Epithelial cell of prostate (primary cell): ENCODE results near the gene ZFX.

Experiments
- DNase-seq: peaks from one replicate; pipeline ENCODE4 v3.0.0-alpha.2; 2011; ENCODE audit warnings: low read depth, low spot score
- H3K27ac ChIP-seq: fragments of 450-650 bp; 2 replicates; pipeline ENCODE4 v1.5.1; 2017; ENCODE audit warnings: mild to moderate bottlenecking

ZFX gene

DNA sequence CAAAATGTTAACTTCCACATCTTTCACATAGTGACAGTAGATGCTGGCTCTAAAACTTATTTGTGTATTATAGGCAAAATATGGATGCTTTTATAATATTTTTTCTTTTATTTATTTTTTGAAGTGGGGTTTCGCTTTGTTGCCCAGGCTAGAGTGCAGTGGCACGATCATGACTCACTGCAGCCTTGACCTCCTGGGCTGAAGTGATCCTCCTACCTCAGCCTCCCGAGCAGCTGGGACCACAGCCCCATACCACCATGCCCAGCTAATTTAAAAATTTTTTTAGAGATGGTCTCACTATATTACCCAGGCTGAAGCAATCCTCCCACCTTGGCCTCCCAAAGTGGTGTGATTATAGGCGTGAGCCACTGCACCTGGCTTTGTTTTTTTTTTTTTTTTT, 48.6 kb downstream of the ZFX start:
- H3K27ac ChIP-seq, result no peak overlapping the region
- no peak for DNase-seq

DNA sequence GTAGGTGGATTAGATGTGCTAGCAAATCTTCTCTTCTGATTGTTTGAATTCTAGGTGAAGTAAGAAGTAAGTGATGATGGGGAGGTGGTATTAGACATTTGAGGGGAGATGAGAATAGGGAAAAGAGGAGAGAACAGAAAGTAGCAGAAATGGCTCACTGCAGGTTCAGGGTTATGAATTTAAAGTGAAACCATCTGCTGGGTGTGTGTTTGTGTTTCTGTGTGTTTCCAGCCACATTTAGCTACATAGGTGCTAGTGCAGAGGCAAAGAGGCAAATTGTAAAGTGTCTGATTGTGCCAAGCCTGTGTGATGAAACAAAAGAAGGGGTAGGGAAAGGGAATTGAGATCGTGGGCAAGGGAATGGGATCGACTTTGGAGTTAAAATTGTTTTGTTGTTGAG, 50.6 kb downstream of the ZFX start:
- no peak overlapping the region for H3K27ac ChIP-seq
- DNase-seq, result no peak

GRCh38 chrX:24201216-24201615, 51.7 kb downstream of the ZFX start:
- DNase-seq, result no peak

GRCh38 chrX:24202465-24203031, 53.0 kb downstream of the ZFX start:
- no peak for DNase-seq
- H3K27ac ChIP-seq, result no peak overlapping the region

More at GRCh38 chrX:24201216-24201615, 51.7 kb downstream of the ZFX start:
- H3K27ac ChIP-seq, result no peak overlapping the region

- no peak for DNase-seq
- H3K27ac ChIP-seq, result no peak overlapping the region
Measured at GRCh38 chrX:24203072-24203808, 53.7 kb downstream of the ZFX start.

DNA sequence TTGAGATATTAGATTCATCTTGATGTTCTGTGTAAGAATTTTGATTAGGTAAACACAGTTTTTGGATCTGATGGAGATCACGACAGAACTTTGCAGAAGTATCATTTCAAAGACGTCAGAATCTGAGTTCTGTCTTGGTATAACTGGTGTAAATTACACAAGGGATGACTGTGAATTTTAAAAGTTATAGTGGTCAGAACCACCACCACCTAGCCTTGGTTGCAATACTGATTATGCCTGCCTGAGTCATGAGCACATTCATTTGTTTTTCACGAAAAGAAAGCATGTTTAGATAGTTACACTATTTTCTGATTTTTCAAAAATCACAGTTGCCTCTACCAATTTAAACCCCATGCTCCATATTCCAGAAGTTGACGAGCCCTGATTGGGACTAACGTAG, 54.8 kb downstream of the ZFX start:
- H3K27ac ChIP-seq, result no peak overlapping the region
- no peak for DNase-seq

DNA sequence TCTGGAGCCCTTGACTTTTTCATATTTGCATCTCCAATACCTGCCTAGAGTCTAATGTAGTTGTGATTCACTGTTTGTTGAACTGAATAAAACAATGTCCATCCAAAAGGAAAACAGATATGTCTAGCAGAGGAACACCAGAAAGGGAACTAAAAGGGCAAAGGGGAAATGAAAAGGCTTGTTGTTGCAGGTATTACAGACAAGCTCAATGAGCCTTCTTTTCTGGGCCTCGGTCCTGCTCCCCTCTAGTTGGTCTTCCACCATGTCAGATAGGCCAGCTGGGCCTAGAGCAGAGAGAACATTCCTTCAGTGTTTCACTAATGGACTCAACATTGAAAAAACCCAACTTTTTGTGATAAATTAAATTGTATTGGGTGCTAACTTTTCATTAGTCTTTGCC, 55.4 kb downstream of the ZFX start:
- DNase-seq, result no peak
- H3K27ac ChIP-seq, result no peak overlapping the region

DNA sequence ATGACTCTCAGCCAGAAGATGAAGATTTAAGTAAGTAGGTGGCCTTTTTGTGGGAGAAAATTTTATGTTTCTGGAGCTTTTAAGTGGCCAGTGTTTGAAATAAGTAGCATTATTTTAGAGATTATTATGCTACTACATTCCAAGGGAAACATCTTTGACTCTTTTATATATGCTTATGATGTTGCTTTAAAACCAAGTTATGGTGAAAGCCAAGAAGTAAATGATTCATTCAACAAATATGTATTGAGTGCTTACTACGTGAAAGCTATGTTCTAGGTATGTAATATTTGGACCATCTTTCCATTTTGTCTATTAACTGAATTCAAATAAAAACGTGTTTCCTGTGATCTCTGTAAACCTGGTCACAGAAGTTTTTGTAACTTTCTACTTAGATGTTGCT, 58.3 kb downstream of the ZFX start:
- no peak for DNase-seq
- no peak overlapping the region for H3K27ac ChIP-seq

DNA sequence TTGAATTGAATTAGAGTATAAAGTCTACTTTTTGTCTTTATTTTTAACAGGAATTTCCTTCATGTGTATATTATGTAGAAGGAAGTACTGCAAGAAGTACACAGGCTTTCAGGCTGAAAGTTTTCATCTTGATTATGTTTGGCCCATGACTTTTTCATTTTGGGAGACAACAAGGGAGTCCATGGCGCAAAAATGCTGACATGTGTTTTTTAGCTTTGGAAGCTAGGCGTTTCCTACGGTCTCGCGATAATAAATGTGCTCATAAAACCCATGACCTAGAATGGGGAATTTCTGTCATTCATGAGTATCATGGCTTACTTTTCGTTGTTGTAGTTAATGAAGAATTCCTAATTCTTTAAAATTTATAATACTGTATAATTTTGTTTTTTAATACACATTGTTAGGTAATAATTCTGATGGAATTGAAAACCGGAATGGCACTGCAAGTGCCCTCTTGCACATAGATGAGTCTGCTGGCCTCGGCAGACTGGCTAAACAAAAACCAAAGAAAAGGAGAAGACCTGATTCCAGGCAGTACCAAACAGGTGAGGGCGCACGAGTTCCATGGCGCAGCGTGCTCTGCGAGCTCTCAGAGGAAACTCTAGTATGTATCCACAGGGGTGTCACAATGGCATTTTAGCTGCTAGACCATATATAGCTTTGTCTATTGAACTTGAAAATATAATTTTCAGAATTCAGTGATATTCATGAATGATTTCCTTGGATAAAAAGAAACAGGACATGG, 59.1 kb downstream of the ZFX start:
- no peak for DNase-seq
- H3K27ac ChIP-seq, result no peak overlapping the region

GRCh38 chrX:24210190-24210589, 60.7 kb downstream of the ZFX start:
- H3K27ac ChIP-seq, result no peak overlapping the region
- DNase-seq, result no peak

DNA sequence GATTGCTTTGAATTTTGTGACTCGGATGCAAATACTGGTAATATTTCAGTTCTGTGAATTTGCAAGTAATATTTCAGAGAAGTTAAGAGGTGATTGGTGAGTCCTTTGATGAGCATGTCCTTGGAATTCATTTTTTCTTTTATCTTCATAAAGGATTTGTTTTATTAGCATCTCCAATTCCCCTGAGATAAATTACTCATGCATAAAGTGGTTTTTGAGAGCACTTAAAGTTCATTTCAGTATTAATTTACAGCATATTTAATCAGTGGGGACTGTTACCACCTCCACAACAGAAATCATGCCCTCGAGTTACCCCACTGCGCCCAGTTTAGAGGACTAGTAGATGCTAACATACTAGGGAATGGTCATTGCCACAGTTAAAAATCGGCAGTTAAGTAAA, 65.0 kb downstream of the ZFX start:
- no peak for DNase-seq

DNA sequence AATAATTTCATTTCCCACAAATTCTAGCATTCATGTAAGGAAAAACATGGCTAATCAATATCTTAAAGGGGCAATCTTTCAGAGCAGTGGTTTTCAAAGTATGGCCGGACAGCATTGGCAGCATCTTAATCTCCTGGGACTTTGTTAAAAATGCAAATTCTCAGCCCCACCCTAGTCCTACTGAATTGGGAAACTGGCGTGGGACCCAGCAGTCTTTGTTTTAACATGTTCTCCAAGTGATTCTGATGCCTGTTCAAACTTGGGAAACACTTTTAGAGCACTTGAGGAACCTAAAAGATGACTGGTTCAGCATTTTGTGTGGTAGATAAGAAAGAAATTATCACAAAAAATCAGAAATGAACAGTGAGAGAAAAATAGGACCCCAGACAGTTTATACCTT, 65.7 kb downstream of the ZFX start:
- no peak overlapping the region for H3K27ac ChIP-seq
- no peak for DNase-seq

More for the DNA sequence above, 65.0 kb downstream of the ZFX start:
- no peak overlapping the region for H3K27ac ChIP-seq

GRCh38 chrX:24216037-24216436, 66.5 kb downstream of the ZFX start:
- DNase-seq, result no peak
- H3K27ac ChIP-seq, result no peak overlapping the region

GRCh38 chrX:24216827-24217226, 67.3 kb downstream of the ZFX start:
- no peak for DNase-seq
- H3K27ac ChIP-seq, result no peak overlapping the region

- no peak overlapping the region for H3K27ac ChIP-seq
- DNase-seq, result no peak
Measured at GRCh38 chrX:24219320-24219719, 69.8 kb downstream of the ZFX start.

DNA sequence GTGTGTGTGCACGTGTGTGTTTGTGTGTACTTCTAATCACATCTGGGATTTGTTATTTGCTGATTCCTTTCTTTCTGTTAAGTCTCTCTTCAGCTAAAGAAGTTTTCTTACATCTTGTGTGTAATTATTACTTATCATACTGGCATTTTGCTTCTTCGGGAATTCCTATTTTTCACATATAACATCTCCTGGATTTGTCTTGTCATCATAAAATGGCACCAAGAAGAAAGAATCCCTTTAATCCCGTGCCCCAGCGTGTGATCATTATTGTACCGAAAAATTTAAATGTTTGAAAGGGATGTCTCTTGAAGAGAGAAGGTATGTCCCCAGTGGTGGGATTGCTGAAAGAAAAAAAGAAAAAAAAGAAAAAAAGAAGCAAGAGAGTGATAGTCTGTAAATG, 72.3 kb downstream of the ZFX start:
- no peak overlapping the region for H3K27ac ChIP-seq
- no peak for DNase-seq

DNA sequence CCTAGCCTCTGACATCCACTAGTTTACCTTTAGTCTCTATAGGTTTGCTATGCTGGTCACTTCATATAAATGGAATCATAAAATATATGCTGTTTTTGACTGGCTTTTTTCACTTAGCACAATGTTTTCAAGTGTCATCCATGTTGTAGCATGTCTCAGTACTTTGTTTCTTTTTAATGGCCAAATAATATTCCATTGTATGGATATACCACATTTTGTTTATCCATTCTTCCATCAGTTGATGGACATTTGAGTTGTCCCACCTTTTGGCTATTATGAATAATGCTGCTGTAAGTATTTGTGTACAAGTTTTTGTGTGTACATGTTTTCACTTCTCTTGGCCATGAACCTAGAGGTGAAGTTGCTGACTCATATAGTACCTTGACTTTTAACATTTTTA, 75.7 kb downstream of the ZFX start:
- no peak overlapping the region for H3K27ac ChIP-seq
- no peak for DNase-seq

DNA sequence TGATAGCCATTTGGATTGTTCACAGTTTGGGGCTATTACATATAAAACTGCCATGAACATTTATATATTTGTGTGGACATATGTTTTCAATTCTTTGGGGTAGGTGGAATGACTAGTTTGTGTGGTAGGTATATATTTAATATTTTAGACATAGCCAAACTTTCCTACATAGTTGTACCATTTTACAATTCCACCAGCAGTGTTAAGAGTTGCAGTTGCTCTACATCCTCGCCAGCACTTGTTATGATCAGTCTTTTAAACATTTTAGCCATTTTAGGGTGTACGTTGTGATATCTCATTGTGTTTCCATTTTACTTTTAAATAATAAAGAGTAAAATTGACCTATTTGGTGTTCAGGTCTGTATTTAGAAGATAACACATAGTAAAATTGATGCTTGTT, 76.6 kb downstream of the ZFX start:
- no peak for DNase-seq
- no peak overlapping the region for H3K27ac ChIP-seq

- no peak for DNase-seq
Measured at GRCh38 chrX:24228596-24228995, 79.1 kb downstream of the ZFX start.

DNA sequence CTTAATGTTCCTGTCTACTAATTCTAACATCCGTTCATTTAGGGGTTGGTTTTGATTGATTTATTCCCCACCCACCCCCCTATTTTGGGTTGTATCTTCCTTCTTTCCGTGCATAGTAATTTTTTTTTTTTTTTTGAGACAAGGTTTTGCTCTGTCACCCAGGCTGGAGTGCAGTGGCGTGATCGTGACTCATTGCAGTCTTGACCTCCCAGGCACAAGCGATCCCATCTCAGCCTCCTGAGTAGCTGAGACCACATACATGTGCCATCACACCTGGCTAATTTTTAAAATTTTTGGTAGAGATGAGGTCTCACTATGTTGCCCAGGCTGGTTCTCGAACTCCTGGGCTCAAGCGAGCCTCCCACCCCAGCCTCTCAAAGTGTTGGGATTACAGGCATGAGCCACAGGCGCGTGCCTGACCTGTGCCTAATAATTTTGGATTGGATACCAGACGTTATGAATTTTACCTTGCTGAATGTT, 79.9 kb downstream of the ZFX start:
- DNase-seq, result no peak

More at GRCh38 chrX:24228596-24228995, 79.1 kb downstream of the ZFX start:
- H3K27ac ChIP-seq, result no peak overlapping the region

GRCh38 chrX:24229976-24230375, 80.4 kb downstream of the ZFX start:
- H3K27ac ChIP-seq, result no peak overlapping the region
- DNase-seq, result no peak

More for the DNA sequence above, 79.9 kb downstream of the ZFX start:
- no peak overlapping the region for H3K27ac ChIP-seq
